AG09309 (cell line): Measurements from ENCODE around the gene BICC1.

Experiments used
- DNase-seq: peaks from one replicate; pipeline ENCODE4 v3.0.0-alpha.2; 2010; ENCODE audit warnings: low read depth
- H3K4me3 ChIP-seq: 2 replicates; pipeline ENCODE4 v1.5.1; 2011; ENCODE audit warnings: mild to moderate bottlenecking, low read depth, low read length, moderate library complexity; ENCODE audit not compliant: control insufficient read depth
- TF ChIP-seq, protein P1 (sequence below): IDR thresholded peaks from 2 replicates; pipeline ENCODE4 v1.5.1; 2011; ENCODE audit warnings: mild to moderate bottlenecking, low read depth, low read length, inconsistent platforms; ENCODE audit not compliant: insufficient read depth, control insufficient read depth; ENCODE audit errors: missing control alignments

BICC1 gene

DNA sequence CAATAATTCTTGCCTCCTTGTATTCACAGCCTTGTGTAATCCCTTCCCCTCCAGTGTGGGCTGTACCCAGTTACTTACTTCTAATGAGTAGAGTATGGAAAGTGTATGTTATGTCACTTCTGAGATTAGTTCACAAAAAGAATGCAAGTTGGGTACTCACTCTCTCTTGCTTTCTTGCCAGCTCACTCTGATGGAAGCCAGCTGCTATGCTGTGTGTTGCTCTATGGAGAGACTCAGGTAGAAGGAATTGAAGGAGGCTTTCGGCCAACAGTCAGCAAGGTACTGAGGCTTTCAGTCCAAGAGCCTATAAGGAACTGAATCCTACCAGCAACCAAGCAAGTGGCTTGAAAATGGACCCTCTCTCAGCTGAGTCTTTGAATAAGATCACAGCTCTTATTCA lies 9.7 kb upstream of the BICC1 start:
- TF ChIP-seq, protein P1, sequence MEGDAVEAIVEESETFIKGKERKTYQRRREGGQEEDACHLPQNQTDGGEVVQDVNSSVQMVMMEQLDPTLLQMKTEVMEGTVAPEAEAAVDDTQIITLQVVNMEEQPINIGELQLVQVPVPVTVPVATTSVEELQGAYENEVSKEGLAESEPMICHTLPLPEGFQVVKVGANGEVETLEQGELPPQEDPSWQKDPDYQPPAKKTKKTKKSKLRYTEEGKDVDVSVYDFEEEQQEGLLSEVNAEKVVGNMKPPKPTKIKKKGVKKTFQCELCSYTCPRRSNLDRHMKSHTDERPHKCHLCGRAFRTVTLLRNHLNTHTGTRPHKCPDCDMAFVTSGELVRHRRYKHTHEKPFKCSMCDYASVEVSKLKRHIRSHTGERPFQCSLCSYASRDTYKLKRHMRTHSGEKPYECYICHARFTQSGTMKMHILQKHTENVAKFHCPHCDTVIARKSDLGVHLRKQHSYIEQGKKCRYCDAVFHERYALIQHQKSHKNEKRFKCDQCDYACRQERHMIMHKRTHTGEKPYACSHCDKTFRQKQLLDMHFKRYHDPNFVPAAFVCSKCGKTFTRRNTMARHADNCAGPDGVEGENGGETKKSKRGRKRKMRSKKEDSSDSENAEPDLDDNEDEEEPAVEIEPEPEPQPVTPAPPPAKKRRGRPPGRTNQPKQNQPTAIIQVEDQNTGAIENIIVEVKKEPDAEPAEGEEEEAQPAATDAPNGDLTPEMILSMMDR = no peak
- no peak for DNase-seq

DNA sequence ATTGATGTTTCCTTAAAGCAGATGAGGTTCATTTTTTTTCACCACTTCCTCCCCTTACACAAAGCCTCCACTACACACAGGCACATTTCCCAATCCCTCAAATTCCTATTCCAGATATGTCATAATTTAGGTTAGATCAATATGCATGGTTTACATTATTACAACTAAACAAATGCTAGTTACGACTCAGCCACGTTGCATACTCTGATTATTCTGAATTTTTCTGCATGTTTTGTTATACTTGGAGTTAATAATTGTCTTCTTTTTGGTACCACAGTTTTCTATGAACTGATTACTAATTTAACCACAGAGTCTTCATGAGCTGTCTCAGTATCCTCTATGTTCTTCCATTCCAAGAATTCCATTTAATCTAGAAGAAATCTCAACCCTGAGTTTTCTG lies 4.4 kb upstream of the BICC1 start:
- DNase-seq = no peak
- TF ChIP-seq, protein P1 = no peak
- no peak overlapping the region for H3K4me3 ChIP-seq

More for the DNA sequence above, 9.7 kb upstream of the BICC1 start:
- H3K4me3 ChIP-seq = no peak overlapping the region

DNA sequence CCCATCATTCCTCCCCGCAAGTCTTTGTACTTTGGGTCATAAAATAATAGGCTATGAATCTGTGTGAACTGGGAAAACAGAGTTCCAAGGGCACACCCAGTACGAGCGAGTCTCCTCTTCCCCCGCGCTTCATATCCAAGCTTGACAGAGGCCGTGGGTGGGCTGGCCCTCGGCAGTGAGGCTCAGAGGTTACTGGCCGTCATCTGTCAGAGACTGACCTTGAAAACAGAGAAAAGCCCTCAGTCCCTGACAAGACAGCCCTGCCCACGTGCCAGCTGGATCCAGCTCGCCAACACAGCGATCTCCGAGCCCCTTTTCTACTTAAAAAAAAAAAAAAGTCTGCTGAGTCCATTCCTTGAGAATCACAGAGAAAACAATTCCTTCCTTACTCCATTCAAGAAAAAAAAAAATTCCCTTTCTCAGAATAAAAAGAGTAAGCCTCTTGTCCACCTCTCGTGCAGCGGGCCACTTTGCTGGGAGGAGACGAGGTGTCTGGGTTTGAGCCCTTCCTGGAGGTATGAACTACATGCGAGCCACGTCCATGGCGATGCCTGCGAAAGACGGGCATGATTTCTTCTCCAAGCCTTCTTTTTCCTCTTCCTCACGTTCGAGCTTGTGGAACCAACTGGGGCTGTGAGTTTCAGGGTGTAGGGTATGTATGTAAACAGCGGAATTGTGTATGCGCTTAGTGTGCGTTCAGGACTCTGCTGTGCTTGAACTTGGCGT lies 744 bp upstream of the BICC1 start:
- peak overlapping the region; percentile 94 for H3K4me3 ChIP-seq
- TF ChIP-seq, protein P1 = no peak
- DNase-seq = no peak

DNA sequence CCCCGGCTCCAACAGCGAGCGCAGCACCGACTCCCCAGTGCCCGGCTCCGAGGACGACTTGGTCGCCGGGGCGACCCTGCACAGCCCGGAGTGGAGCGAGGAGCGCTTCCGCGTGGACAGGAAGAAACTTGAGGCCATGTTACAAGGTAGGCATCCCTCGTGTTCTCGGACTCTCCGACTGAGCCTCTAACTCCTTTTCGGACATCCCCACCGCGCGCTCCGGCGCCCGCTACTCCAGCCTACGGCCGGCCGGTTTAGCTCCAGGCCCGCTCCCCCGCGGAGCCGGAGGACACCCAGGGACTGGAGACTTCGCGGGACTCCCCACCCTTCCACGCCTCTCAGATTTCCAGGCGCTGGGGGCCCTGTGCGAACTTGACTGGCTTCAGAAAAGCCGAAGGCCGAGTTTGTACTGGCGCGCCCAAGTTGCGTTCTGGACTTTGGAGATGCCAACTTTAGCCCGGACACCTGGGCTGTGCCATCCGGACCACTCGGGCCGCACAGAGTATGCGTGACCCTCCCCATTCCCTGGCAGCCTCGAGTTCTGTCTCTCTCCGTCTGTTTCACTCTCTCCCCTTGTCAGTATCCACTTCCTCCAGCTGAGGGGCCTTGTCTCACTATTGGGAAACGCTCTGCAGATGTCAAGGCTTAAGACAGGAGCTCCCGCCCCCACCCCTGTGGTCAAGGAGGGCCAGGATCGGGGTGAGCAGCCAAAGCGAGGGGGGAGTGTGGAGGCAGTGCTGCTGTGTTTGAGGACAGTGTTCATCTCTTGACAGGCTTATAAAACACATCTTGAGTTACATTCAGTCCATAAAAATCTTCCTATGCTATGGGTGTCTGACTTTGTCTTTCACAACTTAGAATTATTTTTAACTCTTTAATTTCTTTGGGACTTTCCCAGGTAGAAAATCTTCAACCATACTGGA lies 777 bp downstream of the BICC1 start:
- TF ChIP-seq, protein P1 = no peak

DNA sequence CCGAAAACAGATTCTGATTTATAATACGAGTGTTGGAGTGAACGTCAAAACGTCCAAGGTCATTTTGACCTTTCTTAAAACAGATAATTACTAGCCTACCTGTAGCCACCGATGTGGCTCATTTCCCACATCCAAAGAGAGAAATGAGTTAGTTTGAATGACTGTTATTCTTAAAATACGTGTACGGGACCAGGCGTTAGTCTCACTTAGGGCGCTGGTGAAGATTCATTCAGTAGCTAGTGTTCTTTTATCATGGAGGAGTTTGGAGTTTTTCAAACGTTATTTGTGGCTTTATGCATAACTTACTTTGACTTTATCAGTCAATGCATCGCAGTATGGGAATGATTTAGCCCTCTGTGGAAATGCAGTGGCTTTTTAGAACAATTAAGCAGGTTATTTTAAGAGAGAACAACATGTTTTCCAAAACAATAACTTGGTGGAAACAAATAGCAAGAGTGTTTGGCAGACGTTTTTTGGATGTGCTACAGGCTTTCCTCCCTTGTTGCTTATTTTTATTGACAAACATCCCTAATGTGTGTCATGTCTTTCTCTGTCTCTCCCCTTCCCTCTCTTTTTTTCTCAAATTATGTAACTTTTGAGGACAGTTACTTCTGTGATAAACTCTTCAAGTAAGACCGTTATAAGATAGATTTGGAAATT lies 1.6 kb downstream of the BICC1 start:
- peak overlapping the region; percentile 94 for H3K4me3 ChIP-seq
- no peak for DNase-seq
- TF ChIP-seq, protein P1 = no peak

More for the DNA sequence above, 777 bp downstream of the BICC1 start:
- DNase-seq = peak; percentile 69
- H3K4me3 ChIP-seq = peak overlapping the region; percentile 94

DNA sequence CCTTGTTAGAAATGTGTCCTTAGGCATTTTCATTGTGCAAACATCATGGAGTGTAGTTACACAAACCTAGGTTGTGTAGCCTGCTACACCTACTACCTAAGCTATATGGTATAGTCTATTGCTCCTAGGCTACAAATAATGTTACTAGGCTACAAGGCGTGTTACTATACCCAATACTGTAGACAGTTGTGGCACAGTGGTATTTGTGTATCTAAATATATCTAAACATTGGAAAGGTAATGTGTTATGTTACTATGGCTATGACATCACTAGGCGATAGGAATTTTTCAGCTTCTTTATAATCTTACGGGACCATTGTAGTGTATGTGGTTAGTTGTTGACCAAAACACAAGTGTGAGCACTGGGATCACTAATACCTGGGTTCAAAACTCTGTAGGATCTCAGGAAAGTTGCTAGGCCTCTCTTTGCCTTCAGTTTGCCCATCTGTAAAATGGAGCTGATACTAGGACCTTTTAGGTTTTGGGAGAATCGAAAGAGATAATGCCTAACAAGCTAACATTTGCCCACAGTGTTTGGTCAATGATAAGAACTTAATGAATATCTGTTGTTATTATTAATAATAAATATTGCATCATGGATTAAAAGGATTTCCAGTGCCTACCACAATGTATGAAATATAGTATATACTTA lies 2.7 kb downstream of the BICC1 start:
- DNase-seq = no peak

More for the DNA sequence above, 2.7 kb downstream of the BICC1 start:
- TF ChIP-seq, protein P1 = no peak
- H3K4me3 ChIP-seq = peak overlapping the region; percentile 94
